NCI-H187 treated with DMSO at 0.1 percent for 48 hours (cell line): ENCODE results near the gene TOR1AIP1.
"Not testable (repeated sequence)": the region's sequence is repeated elsewhere in the genome, so short reads cannot be mapped to it uniquely, and the experiment has no call there.

Source experiments
- DNase-seq: peaks from one replicate; lab custom pipeline; 2025; lab: John Stamatoyannopoulos, UW

The TOR1AIP1 gene

GRCh38 chr1:179882253-179883039 is at the start of gene TOR1AIP1:
Gene TOR1AIP1 (plus strand): TSS chr1:179882285. CDS start chr1:179882503, 218 bp downstream.
- DNase-seq = peak; percentile 93

DNA sequence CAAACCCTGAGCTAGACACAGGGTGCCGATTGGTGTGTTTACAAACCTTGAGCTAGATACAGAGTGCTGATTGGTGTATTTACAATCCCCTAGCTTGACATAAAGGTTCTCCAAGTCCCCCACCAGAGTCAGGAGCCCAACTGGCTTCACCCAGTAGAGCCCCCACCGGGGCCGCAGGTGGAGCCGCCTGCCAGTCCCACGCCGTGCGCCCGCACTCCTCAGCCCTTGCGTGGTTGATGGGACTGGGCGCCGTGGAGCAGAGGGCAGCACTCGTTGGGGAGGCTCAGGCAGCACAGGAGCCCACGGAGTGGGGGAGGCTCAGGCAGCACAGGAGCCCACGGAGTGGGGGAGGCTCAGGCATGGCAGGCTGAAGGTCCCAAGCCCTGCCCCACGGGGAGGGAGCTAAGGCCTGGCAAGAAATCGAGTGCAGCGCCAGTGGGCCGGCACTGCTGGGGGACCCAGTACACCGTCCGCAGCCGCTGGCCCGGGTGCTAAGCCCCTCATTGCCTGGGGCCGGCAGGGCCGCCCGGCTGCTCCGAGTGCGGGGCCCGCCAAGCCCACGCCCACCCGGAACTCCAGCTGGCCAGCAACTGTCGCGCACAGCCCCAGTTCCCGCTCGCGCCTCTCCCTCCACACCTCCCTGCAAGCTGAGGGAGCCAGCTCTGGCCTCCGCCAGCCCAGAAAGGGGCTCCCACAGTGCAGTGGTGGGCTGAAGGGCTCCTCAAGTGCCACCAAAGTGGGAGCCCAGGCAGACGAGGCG is 45.2 kb upstream of the TOR1AIP1 start:
- not testable (repeated sequence) for DNase-seq

- DNase-seq = no peak
These were observed 42.0 kb upstream of the TOR1AIP1 start for GRCh38 chr1:179840107-179840506.

GRCh38 chr1:179848233-179848632 is 33.9 kb upstream of the TOR1AIP1 start:
- no peak for DNase-seq

GRCh38 chr1:179853102-179853501 is 29.0 kb upstream of the TOR1AIP1 start:
- DNase-seq = no peak

DNA sequence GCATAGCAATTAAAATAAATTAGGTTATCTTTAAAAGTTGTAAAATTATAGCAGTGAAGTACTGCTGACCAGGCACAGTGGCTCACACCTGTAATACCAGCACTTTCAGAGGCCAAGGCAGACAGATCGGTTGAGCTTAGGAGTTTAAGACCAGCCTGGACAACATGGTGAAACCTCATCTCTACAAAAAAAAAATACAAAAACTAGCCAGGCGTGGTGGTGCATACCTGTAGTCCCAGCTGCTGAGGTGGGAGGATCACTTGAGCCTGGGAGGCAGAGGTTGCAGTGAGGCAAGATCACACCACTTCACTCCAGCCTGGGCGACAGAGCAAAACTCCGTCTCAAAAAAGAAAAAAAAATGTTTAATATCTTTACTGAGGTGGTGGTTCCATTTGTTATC is 26.3 kb upstream of the TOR1AIP1 start:
- DNase-seq = not testable (repeated sequence)

DNA sequence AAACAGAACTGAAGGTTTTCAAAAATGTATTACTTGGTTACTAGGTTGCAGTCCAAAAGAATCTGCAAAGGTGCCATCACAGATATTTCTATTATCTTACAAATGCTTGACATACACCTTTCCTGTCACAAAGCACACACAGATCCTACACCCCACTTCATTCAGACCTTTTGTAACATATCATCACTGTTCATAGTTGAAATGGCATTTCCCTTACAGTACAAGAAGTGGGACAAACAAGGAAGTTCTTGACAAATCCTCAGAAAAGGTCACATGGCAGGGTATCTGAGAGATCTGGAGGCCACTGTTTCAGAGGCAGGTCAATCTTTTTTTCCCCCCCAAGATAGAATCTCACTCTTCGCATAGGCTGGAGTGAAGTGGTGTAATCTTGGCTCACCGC is 25.8 kb upstream of the TOR1AIP1 start:
- no peak for DNase-seq

GRCh38 chr1:179857009-179857408 is 25.1 kb upstream of the TOR1AIP1 start:
- DNase-seq = no peak

- DNase-seq = no peak
These were observed 21.4 kb upstream of the TOR1AIP1 start for GRCh38 chr1:179860652-179861051.

GRCh38 chr1:179865377-179865776 is 16.7 kb upstream of the TOR1AIP1 start:
- DNase-seq = no peak

DNA sequence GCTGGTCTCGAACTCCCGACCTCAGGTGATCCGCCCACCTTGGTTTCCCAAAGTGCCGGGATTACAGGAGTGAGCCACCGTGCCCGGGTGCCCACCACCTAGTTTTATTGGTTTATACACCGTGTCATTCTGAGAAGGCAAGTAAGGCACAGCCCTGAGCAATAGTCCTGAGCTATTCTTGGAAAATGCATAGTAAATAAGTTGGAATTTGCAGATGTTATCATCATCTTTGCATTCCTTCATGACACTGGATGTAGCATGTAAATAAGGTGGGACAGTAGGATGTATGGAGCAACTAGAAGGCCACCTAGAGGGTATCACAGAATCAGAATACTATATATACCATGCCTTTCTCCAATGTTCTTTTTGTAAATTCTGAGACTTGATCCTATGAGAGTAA is 15.5 kb upstream of the TOR1AIP1 start:
- DNase-seq = no peak

DNA sequence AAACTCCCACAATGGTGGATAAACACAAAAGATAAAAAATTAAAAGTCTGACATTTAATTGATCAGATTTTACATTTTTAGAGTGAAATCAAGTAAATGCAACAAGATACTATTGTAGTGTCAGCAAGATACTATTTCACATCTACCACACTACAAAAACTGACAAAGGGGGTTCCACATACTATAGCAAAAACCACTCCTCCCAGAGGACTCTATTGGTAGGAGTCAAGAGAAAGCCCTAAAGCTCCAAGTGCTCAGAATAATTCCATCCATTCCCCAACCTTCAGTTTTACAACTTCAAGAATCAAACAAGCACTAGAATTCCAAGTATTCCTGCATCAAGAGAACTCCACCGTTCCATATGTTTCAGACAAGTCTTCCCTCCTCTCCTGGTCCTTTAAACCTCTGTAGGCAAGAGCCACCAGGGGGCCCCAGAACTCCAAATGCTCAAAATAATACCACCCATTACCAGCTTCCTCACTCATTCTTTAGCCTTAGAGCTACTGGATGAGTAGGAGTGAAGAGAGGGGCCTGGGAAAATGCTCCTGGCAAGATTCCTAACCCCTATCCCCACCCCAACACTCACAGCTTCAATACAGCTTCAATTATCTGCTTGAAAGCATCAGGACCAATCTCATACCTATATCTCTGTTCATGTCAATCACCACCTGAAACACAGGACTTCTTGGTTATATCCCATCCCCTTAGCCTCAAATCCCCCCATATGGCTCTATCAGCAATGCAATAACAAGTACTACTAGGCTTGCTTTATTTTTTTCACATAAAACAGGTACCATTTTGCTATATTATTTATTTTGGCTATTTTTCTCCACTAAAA is 14.4 kb upstream of the TOR1AIP1 start:
- peak; percentile 21 for DNase-seq

GRCh38 chr1:179870870-179871269 is 11.2 kb upstream of the TOR1AIP1 start:
- peak; percentile 43 for DNase-seq

GRCh38 chr1:179871940-179872339 is 10.1 kb upstream of the TOR1AIP1 start:
- DNase-seq = no peak

DNA sequence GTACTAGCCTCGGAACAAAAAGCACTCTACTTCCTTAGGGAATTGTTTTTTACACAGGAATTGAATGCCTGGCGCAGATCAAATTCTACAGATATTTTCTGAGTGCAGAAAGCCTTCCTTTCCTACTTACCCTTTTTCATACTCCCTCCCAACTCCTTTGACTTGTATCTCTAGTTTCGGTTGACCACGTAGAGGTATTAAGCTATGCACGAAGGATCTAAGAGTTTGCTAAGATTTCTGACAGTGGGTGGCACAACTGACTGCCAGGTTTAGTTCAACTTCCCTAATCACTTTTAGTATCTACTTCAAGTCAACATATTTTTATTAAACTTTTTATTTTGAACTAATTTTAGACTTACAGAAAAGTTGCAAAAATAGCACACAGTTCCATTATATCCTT is 9.5 kb upstream of the TOR1AIP1 start:
- DNase-seq = no peak

- no peak for DNase-seq
These were observed 8.6 kb upstream of the TOR1AIP1 start for GRCh38 chr1:179873438-179873851.

GRCh38 chr1:179875596-179876299 is 6.3 kb upstream of the TOR1AIP1 start:
- no peak for DNase-seq

GRCh38 chr1:179876300-179876715 is 5.8 kb upstream of the TOR1AIP1 start:
- DNase-seq = no peak

GRCh38 chr1:179877586-179878265 is 4.4 kb upstream of the TOR1AIP1 start, which contains the start of gene TOR1AIP2:
Gene TOR1AIP2 (minus strand): TSS chr1:179877803. CDS start chr1:179852665, 25,138 bp downstream.
- DNase-seq = peak; percentile 83

- DNase-seq = no peak
These were observed 2.3 kb upstream of the TOR1AIP1 start for GRCh38 chr1:179879797-179880196.
